Activated naive CD4-positive, alpha-beta T cell treated with anti-CD3 and anti-CD28 coated beads, Interleukin-2, amount 10 ng/mL, durations not matched to agents 5 hours and 36 hours (primary cell): Measurements from ENCODE around the gene PARP11. TPM values are rescaled to one million over a fixed set of nuclear protein-coding genes. Genes with fewer than 3 reads are reported as not detected.

ENCODE experiments used
- total RNA-seq, 2 experiments: library from RNA; stranded (reverse); gene quantifications; one replicate each; pipeline ENCODE4 v1.2.3, GENCODE V29; 2021

PARP11 gene
- 10 to 100 TPM; 32.7 TPM for total RNA-seq

GRCh38 chr12:3872800-3873636 is at the start of gene PARP11:
TSS of gene PARP11 (minus strand) at chr12:3873399. CDS start at chr12:3873229, 170 bp downstream.

Other genes starting within 250 kb of the PARP11 start
- gene CRACR2A, start 120.3 kb downstream of the PARP11 start, total RNA-seq = 10 to 100 TPM; 33.9 to 34.5 TPM